K562 (cell line): Measurements from ENCODE around the gene AAK1. TPM values are rescaled to one million over a fixed set of nuclear protein-coding genes. Genes with fewer than 3 reads are reported as not detected.

Experiments
- ATAC-seq: fragments of 200-7000 bp; cut with Tn5 transposase; 3 replicates; pipeline ENCODE4 v1.9.1; 2020; ENCODE audit warnings: moderate library complexity
- BruUV-seq: library from RNA; stranded (reverse); fragments of 400-500 nt; replicated peaks from 2 replicates; lab custom pipeline; 2021; lab: Mats Ljungman, UMichigan
- CTCF ChIA-PET: fragments of 300-600 bp; formaldehyde crosslinking; extraction: SDS; loops from one replicate; lab custom pipeline; 2021; ENCODE audit warnings: low intra/inter-chr PET ratio; lab: Yijun Ruan, JAX
- POLR2A ChIA-PET: fragments of 300-600, 350-650 bp; sonication (Branson Sonifier 250); formaldehyde crosslinking; extraction: SDS; loops from one replicate; lab custom pipeline; 2021; ENCODE audit warnings: antibody characterized with exemption, inconsistent platforms; lab: Yijun Ruan, JAX
- DNase-seq, 4 experiments: peaks; one replicate each; pipeline versions ENCODE4 v3.0.0 to v3.0.0-alpha.2; 2011 to 2018; ENCODE audit warnings: low spot score in 3 of 4, mixed read lengths in 3 of 4; ENCODE audit errors: extremely low read depth in 1 of 4
- FAIRE-seq: peaks from 2 replicates; lab custom pipeline; 2011; peaks lifted over from hg19 to GRCh38; lab: Jason Lieb, UNC
- H2AFZ ChIP-seq: 2 replicates; pipeline ENCODE4 v1.6.0; 2011; ENCODE audit warnings: low read depth, low read length, control low read depth, inconsistent platforms
- H3K27ac ChIP-seq: fragments of 200-600 bp; 3 replicates; pipeline ENCODE4 v1.8.0; 2011; ENCODE audit warnings: low read depth, mild to moderate bottlenecking, control low read depth, inconsistent platforms, low read length, moderate library complexity, mixed read lengths; ENCODE audit errors: extremely low read depth
- H3K27me3 ChIP-seq, 2 experiments: fragments of 300-600 bp in 1 of 2; 2 replicates in 1 of 2; 3 replicates in 1 of 2; pipeline versions ENCODE4 v1.6.0 to v1.8.0; 2011; ENCODE audit warnings: inconsistent platforms in 2 of 2, low read length in 2 of 2, mild to moderate bottlenecking in 1 of 2, mixed read lengths in 1 of 2, moderate library complexity in 1 of 2; ENCODE audit not compliant: control insufficient read depth in 2 of 2, insufficient read depth in 2 of 2
- H3K36me3 ChIP-seq: fragments of 300-600 bp; 3 replicates; pipeline ENCODE4 v1.8.0; 2011; ENCODE audit warnings: mild to moderate bottlenecking, low read length, inconsistent platforms; ENCODE audit not compliant: control insufficient read depth, insufficient read depth
- H3K4me1 ChIP-seq, 2 experiments: fragments of 200-600 bp in 1 of 2; replicated peaks in 1 of 2; 2 replicates in 1 of 2; 3 replicates in 1 of 2; pipeline versions ENCODE4 v1.5.1 to v1.8.0; 2011; ENCODE audit warnings: inconsistent platforms in 2 of 2, low read length in 2 of 2, mild to moderate bottlenecking in 1 of 2, mixed read lengths in 1 of 2, moderate library complexity in 1 of 2; ENCODE audit not compliant: control insufficient read depth in 2 of 2, insufficient read depth in 2 of 2
- H3K4me2 ChIP-seq: 2 replicates; pipeline ENCODE4 v1.6.1; 2011; ENCODE audit warnings: low read length, control low read depth, inconsistent platforms, mixed read lengths; ENCODE audit not compliant: insufficient read depth
- H3K4me3 ChIP-seq: fragments of 200-600 bp; sonication (generic), shearing (Covaris generic); 2 replicates; pipeline ENCODE4 v1.5.1; 2016; ENCODE audit warnings: control low read depth, inconsistent platforms
- H3K79me2 ChIP-seq: fragments of 200-600 bp; 3 replicates; pipeline ENCODE4 v1.8.0; 2011; ENCODE audit warnings: low read length, inconsistent platforms; ENCODE audit not compliant: control insufficient read depth, insufficient read depth
- H3K9ac ChIP-seq, 2 experiments: 2 replicates each; pipeline versions ENCODE4 v1.6.0 to v1.6.1; 2011; ENCODE audit warnings: low read depth in 2 of 2, low read length in 2 of 2, control low read depth in 1 of 2, inconsistent platforms in 1 of 2, mild to moderate bottlenecking in 1 of 2, mixed read lengths in 1 of 2; ENCODE audit not compliant: insufficient read depth in 1 of 2
- H3K9me1 ChIP-seq: one replicate; pipeline ENCODE4 v1.6.0; 2011; ENCODE audit warnings: inconsistent platforms, mild to moderate bottlenecking, low read length, moderate library complexity; ENCODE audit not compliant: control insufficient read depth, insufficient read depth
- H3K9me3 ChIP-seq: replicated peaks from 2 replicates; pipeline ENCODE4 v1.5.1; 2011; ENCODE audit warnings: low read depth, low read length, inconsistent platforms; ENCODE audit not compliant: control insufficient read depth, insufficient read depth
- H4K20me1 ChIP-seq: replicated peaks from 2 replicates; pipeline ENCODE4 v1.6.1; 2011; ENCODE audit warnings: low read length, inconsistent platforms, mixed read lengths; ENCODE audit not compliant: control insufficient read depth, insufficient read depth
- ARID1B ChIP-seq: fragments of 450-650 bp; IDR thresholded peaks from 2 replicates; pipeline ENCODE4 v1.6.1; 2016; ENCODE audit warnings: antibody characterized with exemption, mild to moderate bottlenecking, inconsistent platforms
- BCOR ChIP-seq: fragments of 450-650 bp; IDR thresholded peaks from 2 replicates; pipeline ENCODE4 v1.6.1; 2016
- CCNT2 ChIP-seq: IDR thresholded peaks from 2 replicates; pipeline ENCODE4 v1.6.1; 2011; ENCODE audit warnings: borderline replicate concordance, low read depth, mild to moderate bottlenecking, moderate library complexity, mixed read lengths, low read length; ENCODE audit not compliant: insufficient read length; ENCODE audit errors: extremely low read depth
- CTBP1 ChIP-seq: fragments of 450-650 bp; IDR thresholded peaks from 2 replicates; pipeline ENCODE4 v1.6.1; 2016; ENCODE audit warnings: borderline replicate concordance
- E2F5 ChIP-seq: sonication (generic); formaldehyde crosslinking; IDR thresholded peaks from 2 replicates; pipeline ENCODE4 v1.8.0; 2022; ENCODE audit warnings: mild to moderate bottlenecking, missing genetic modification reagents
- ERF ChIP-seq: fragments of 450-650 bp; formaldehyde crosslinking; IDR thresholded peaks from 2 replicates; pipeline ENCODE4 v1.4.0; 2020; ENCODE audit warnings: mild to moderate bottlenecking, mixed read lengths
- GATAD2B ChIP-seq: fragments of 450-650 bp; IDR thresholded peaks from 2 replicates; pipeline ENCODE4 v1.6.1; 2017; ENCODE audit warnings: mild to moderate bottlenecking, borderline replicate concordance
- HDGF ChIP-seq: fragments of 450-650 bp; IDR thresholded peaks from 2 replicates; pipeline ENCODE4 v1.6.1; 2016
- HNRNPUL1 ChIP-seq: fragments of 200-400 bp; formaldehyde crosslinking; IDR thresholded peaks from 2 replicates; pipeline ENCODE4 v1.6.1; 2017; ENCODE audit warnings: low read length
- MAFK ChIP-seq: IDR thresholded peaks from 2 replicates; pipeline ENCODE4 v1.6.1; 2011; ENCODE audit warnings: low read length, improper control_type of control experiment
- MCM2 ChIP-seq: fragments of 450-650 bp; IDR thresholded peaks from 2 replicates; pipeline ENCODE4 v1.6.1; 2017; ENCODE audit warnings: low read depth, mild to moderate bottlenecking
- PHF20 ChIP-seq: fragments of 450-650 bp; IDR thresholded peaks from 2 replicates; pipeline ENCODE4 v1.6.1; 2018; ENCODE audit not compliant: partially characterized antibody
- PPARD ChIP-seq: fragments of 250-450 bp; sonication (Bioruptor Pico); IDR thresholded peaks from 2 replicates; pipeline ENCODE4 v1.8.0; 2022; ENCODE audit warnings: inconsistent platforms, mild to moderate bottlenecking, moderate library complexity
- RBBP5 ChIP-seq: fragments of 200-600 bp; sonication (generic); IDR thresholded peaks from 2 replicates; pipeline ENCODE4 v1.6.1; 2012; ENCODE audit warnings: borderline replicate concordance, mild to moderate bottlenecking, low read length, control low read depth, inconsistent platforms; ENCODE audit not compliant: insufficient read depth, poor library complexity, severe bottlenecking
- SMARCC2 ChIP-seq: fragments of 450-650 bp; IDR thresholded peaks from 2 replicates; pipeline ENCODE4 v1.6.1; 2017; ENCODE audit warnings: antibody characterized with exemption, moderate library complexity, mild to moderate bottlenecking, low read depth
- SMARCE1 ChIP-seq: fragments of 450-650 bp; IDR thresholded peaks from 2 replicates; pipeline ENCODE4 v1.7.1; 2016; ENCODE audit warnings: mild to moderate bottlenecking
- ZNF23 ChIP-seq: fragments of 250-450 bp; sonication (Bioruptor Pico); IDR thresholded peaks from 2 replicates; pipeline ENCODE4 v1.4.0; 2020; ENCODE audit warnings: mild to moderate bottlenecking
- ZNF316 ChIP-seq: fragments of 450-650 bp; IDR thresholded peaks from 2 replicates; pipeline ENCODE4 v1.6.1; 2016
- ZNF395 ChIP-seq: fragments of 200-800 bp; sonication (Bioruptor generic); IDR thresholded peaks from 2 replicates; pipeline ENCODE4 v1.6.1; 2017; ENCODE audit warnings: missing genetic modification characterization, missing compliant biosample characterization
- ZNF586 ChIP-seq: fragments of 450-650 bp; formaldehyde crosslinking; conservative IDR thresholded peaks from 2 replicates; pipeline ENCODE4 v1.4.0; 2020; ENCODE audit warnings: mild to moderate bottlenecking, moderate library complexity
- ZNF764 ChIP-seq: fragments of 250-450 bp; sonication (Bioruptor Pico); IDR thresholded peaks from 2 replicates; pipeline ENCODE4 v1.4.0; 2020; ENCODE audit warnings: low read depth, mild to moderate bottlenecking, moderate library complexity
- WGBS: fragments of 100-300 bp; shearing (Covaris generic); methylation state at CpG from one replicate; pipeline ENCODE4 v1.1.6; 2016; ENCODE audit warnings: low coverage, mixed read lengths; ENCODE audit not compliant: insufficient coverage; ENCODE audit errors: missing lambda C conversion rate; 5-methylcytosine and 5-hydroxymethylcytosine counted together
- in situ Hi-C: fragments of 300-500 bp; cut with MboI; formaldehyde crosslinking; loops from 4 replicates; pipeline ENCODE4 v1.15.0; 2018; ENCODE audit warnings: inconsistent platforms, mixed read lengths
- intact Hi-C: fragments of 100-400 bp; cut with micrococcal nuclease; formaldehyde crosslinking; loops from 2 replicates; pipeline ENCODE4 v1.14.2; 2022
- polyA plus RNA-seq, 8 experiments: library from polyadenylated mRNA; depleted of rRNA in 4 of 8; stranded (reverse) in 5 of 8; unstranded in 3 of 8; fragments of >200 nt; fragmentation: Nextera tagmentation in 2 of 8; fragmentation: Illumina TruSeq in 1 of 8; extraction: Ambion mirVana in 2 of 8; extraction: Trizol in 1 of 8; gene quantifications; 2 replicates each; pipeline versions ENCODE4 v1.2.1 to v1.2.3, GENCODE V29; 2011 to 2014; ENCODE audit warnings: inconsistent platforms in 1 of 8, missing spikeins in 1 of 8
- total RNA-seq, 7 experiments: library from RNA; depleted of rRNA in 6 of 7; stranded (reverse); fragments of >200 nt in 6 of 7; fragmentation: Illumina TruSeq in 2 of 7; extraction: Trizol in 2 of 7; gene quantifications; 2 replicates each; pipeline versions ENCODE4 v1.2.1 to v1.2.3, GENCODE V29; 2011 to 2021; ENCODE audit warnings: low replicate concordance in 1 of 7

AAK1 gene
- total and polyA plus RNA-seq, 9 of the 15 experiments (the other 6 are each of a cell fraction or from before 2014, with no cell fraction given), result 0.89 to 17.1 (median 6.0) TPM

GRCh38 chr2:69592511-69592910 is 51.0 kb downstream of the AAK1 start (continued):
- TF ChIP-seq MCM2 (no peak), CCNT2 (no peak)

- H3K4me2 ChIP-seq, result peak overlapping the region; percentile 79
- peak; percentile 64 to 78 (median 72) for DNase-seq
- POLR2A ChIA-PET, result interaction anchor here (0.5 to 1.9 kb wide), 12 partner anchors 9 to 1814 kb away, joined by 3 to 8 read pairs (median 3); partner anchors contain the start of gene AAK1
- H3K9ac ChIP-seq, result peak overlapping the region; percentile 47 to 76; a peak in 3 of 4 replicates
- WGBS, result under 1% methylated on average over 8 of the region's 8 CpGs
- in situ Hi-C loops, result no loop called here
- CTCF ChIA-PET, result interaction anchor here (0.6 kb wide), 1 partner anchor 168 kb away, joined by 3 read pairs; no protein-coding TSS in a partner anchor
- no peaks in the 10 kb centered on the region for H3K9me3 ChIP-seq
- peak overlapping the region; percentile 96 for H2AFZ ChIP-seq
- peak overlapping the region; percentile 19; the same call in 1 of the 2 replicates for H3K4me3 ChIP-seq
- H4K20me1 ChIP-seq, result no peaks in the 10 kb centered on the region
- no peaks in the 10 kb centered on the region for H3K27me3 ChIP-seq
- intact Hi-C loops, result no loop called here
- no peaks in the 10 kb centered on the region for H3K36me3 ChIP-seq
- peak; percentile 96 for ATAC-seq
- FAIRE-seq, result peak; percentile 90
- no peaks in the 10 kb centered on the region for H3K9me1 ChIP-seq
- 0 out of 3 replicates have a peak, but pooled peaks cover 5% of the 10 kb centered on the region for H3K79me2 ChIP-seq
- BruUV-seq, result no TSS peak
- peak overlapping the region; percentile 91 for H3K27ac ChIP-seq
- peaks cover 0 to 26% of the 10 kb centered on the region in 2 experiments; a peak in 3 of 5 replicates for H3K4me1 ChIP-seq
- TF ChIP-seq PHF20, result no peak
- TF ChIP-seq HNRNPUL1, result no peak
- TF ChIP-seq ARID1B, result no peak
- 0 out of 2 replicates have a peak, but pooled peaks have one; percentile 4 for TF ChIP-seq ERF (CRISPR knock-in tag)
- no peak for TF ChIP-seq BCOR
- TF ChIP-seq RBBP5, result peak; percentile 30
- no peak for TF ChIP-seq ZNF23 (CRISPR knock-in tag)
- 0 out of 2 replicates have a peak, but pooled peaks have one; percentile 57 for TF ChIP-seq SMARCC2
- no peak for TF ChIP-seq GATAD2B
- peak; percentile 73 for TF ChIP-seq MAFK
- no peak for TF ChIP-seq ZNF764 (CRISPR knock-in tag)
- TF ChIP-seq PPARD, result no peak
- peak; percentile 32; the same call in 1 of the 2 replicates for TF ChIP-seq CTBP1
- TF ChIP-seq HDGF, result peak; percentile 81
- TF ChIP-seq E2F5 (CRISPR knock-in tag), result no peak
- TF ChIP-seq ZNF395 (CRISPR knock-in tag), result peak; percentile 66; the same call in 1 of the 2 replicates
- TF ChIP-seq SMARCE1, result 0 out of 2 replicates have a peak, but pooled peaks have one; percentile 29
- peak; percentile 84 for TF ChIP-seq ZNF316
- TF ChIP-seq ZNF586 (CRISPR knock-in tag), result no peak
Observed at GRCh38 chr2:69589973-69590652, 53.4 kb downstream of the AAK1 start.
